Measurements from ENCODE around the gene NDST3. TPM values are rescaled to one million over a fixed set of nuclear protein-coding genes. Genes with fewer than 3 reads are reported as not detected.

Gene NDST3
- total and polyA plus RNA-seq, 2 of the 13 experiments (the other 11 are each of a cell fraction or from before 2014, with no cell fraction given) = not detected

DNA sequence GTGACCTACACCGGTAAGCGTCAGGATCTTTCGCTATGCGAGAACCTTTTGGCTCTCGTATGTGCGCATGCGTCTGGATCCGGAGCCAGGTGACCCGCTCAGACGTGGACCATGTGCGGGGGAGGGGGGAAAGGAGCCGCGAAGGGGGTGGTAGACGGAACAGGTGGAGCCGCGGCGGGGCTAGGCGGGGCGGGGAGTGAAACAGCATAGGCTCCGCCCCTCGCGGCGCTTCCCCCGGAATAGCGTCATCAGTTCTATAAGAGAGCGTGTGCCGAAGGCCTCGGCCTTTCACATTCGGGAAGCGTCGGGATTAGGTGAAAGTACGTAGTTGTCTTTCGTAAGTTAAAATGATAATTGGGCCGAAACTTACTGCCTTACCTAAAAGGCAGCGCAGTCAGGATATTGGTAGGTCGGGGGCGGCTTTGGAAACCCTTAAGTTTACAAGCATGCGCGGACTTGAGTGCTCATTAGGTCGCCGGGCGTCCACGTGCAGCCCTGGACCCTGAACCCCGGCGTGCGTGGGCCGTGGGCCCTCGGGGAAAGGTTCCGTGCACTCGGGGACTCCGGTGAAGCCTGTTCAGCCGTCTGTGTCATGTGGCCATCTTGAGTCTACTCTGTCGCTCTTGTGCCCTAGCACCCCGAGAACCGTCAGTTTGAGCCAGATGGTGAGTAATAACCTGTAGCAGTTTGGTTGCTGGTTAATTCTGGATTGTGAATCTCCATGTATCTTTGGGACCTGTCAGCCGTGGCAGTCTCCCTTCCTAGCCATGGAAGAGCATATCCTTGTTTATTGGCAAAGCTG, 244.4 kb downstream of the NDST3 start (continued):
- TF ChIP-seq, protein P1, sequence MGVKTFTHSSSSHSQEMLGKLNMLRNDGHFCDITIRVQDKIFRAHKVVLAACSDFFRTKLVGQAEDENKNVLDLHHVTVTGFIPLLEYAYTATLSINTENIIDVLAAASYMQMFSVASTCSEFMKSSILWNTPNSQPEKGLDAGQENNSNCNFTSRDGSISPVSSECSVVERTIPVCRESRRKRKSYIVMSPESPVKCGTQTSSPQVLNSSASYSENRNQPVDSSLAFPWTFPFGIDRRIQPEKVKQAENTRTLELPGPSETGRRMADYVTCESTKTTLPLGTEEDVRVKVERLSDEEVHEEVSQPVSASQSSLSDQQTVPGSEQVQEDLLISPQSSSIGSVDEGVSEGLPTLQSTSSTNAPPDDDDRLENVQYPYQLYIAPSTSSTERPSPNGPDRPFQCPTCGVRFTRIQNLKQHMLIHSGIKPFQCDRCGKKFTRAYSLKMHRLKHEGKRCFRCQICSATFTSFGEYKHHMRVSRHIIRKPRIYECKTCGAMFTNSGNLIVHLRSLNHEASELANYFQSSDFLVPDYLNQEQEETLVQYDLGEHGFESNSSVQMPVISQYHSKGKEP (CRISPR knock-in tag; IDR thresholded peaks at IDR 0.05) = peak; percentile 87
- TF ChIP-seq, protein P2, sequence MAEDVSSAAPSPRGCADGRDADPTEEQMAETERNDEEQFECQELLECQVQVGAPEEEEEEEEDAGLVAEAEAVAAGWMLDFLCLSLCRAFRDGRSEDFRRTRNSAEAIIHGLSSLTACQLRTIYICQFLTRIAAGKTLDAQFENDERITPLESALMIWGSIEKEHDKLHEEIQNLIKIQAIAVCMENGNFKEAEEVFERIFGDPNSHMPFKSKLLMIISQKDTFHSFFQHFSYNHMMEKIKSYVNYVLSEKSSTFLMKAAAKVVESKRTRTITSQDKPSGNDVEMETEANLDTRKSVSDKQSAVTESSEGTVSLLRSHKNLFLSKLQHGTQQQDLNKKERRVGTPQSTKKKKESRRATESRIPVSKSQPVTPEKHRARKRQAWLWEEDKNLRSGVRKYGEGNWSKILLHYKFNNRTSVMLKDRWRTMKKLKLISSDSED (CRISPR knock-in tag; IDR thresholded peaks at IDR 0.05) = no peak
- peak; percentile 80; the same call in 1 of the 2 replicates for TF ChIP-seq TEAD2 (CRISPR knock-in tag; IDR thresholded peaks at IDR 0.05)
- TF ChIP-seq SOX5 (CRISPR knock-in tag; IDR thresholded peaks at IDR 0.05; ENCODE audit: borderline replicate concordance) = peak; percentile 59
- TF ChIP-seq, protein P3, sequence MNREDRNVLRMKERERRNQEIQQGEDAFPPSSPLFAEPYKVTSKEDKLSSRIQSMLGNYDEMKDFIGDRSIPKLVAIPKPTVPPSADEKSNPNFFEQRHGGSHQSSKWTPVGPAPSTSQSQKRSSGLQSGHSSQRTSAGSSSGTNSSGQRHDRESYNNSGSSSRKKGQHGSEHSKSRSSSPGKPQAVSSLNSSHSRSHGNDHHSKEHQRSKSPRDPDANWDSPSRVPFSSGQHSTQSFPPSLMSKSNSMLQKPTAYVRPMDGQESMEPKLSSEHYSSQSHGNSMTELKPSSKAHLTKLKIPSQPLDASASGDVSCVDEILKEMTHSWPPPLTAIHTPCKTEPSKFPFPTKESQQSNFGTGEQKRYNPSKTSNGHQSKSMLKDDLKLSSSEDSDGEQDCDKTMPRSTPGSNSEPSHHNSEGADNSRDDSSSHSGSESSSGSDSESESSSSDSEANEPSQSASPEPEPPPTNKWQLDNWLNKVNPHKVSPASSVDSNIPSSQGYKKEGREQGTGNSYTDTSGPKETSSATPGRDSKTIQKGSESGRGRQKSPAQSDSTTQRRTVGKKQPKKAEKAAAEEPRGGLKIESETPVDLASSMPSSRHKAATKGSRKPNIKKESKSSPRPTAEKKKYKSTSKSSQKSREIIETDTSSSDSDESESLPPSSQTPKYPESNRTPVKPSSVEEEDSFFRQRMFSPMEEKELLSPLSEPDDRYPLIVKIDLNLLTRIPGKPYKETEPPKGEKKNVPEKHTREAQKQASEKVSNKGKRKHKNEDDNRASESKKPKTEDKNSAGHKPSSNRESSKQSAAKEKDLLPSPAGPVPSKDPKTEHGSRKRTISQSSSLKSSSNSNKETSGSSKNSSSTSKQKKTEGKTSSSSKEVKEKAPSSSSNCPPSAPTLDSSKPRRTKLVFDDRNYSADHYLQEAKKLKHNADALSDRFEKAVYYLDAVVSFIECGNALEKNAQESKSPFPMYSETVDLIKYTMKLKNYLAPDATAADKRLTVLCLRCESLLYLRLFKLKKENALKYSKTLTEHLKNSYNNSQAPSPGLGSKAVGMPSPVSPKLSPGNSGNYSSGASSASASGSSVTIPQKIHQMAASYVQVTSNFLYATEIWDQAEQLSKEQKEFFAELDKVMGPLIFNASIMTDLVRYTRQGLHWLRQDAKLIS (CRISPR knock-in tag; IDR thresholded peaks at IDR 0.05) = peak; percentile 93; the same call in 1 of the 2 replicates
- TF ChIP-seq MAFK (conservative IDR thresholded peaks at IDR 0.05 in 1 of 2, IDR thresholded peaks at IDR 0.05 in 1 of 2; ENCODE audit: low read length in 2 of 2) = no peak
- no peak for TF ChIP-seq ZSCAN31 (CRISPR knock-in tag; IDR thresholded peaks at IDR 0.05; ENCODE audit: low read depth)
- TF ChIP-seq MIER3 (CRISPR knock-in tag; IDR thresholded peaks at IDR 0.05; ENCODE audit: borderline replicate concordance) = no peak
- TF ChIP-seq, protein P4, sequence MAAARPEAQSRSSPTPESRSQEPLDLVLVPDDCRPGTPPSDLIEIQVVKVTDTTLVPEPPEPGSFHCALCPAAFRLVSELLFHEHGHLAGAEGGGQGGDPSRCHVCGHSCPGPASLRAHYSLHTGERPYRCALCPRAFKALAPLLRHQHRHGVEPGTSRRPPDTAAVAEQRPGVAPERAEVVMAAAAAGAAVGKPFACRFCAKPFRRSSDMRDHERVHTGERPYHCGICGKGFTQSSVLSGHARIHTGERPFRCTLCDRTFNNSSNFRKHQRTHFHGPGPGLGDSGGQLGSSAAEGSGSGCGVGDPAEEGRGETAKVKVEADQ (CRISPR knock-in tag; IDR thresholded peaks at IDR 0.05; ENCODE audit: borderline replicate concordance) = peak; percentile 61
- TF ChIP-seq, protein P5, sequence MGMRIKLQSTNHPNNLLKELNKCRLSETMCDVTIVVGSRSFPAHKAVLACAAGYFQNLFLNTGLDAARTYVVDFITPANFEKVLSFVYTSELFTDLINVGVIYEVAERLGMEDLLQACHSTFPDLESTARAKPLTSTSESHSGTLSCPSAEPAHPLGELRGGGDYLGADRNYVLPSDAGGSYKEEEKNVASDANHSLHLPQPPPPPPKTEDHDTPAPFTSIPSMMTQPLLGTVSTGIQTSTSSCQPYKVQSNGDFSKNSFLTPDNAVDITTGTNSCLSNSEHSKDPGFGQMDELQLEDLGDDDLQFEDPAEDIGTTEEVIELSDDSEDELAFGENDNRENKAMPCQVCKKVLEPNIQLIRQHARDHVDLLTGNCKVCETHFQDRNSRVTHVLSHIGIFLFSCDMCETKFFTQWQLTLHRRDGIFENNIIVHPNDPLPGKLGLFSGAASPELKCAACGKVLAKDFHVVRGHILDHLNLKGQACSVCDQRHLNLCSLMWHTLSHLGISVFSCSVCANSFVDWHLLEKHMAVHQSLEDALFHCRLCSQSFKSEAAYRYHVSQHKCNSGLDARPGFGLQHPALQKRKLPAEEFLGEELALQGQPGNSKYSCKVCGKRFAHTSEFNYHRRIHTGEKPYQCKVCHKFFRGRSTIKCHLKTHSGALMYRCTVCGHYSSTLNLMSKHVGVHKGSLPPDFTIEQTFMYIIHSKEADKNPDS (CRISPR knock-in tag; IDR thresholded peaks at IDR 0.05) = no peak
- no peak for TF ChIP-seq ZMYM3 (CRISPR knock-in tag; IDR thresholded peaks at IDR 0.05)
- no peak for TF ChIP-seq ZNF207 (IDR thresholded peaks at IDR 0.05; ENCODE audit: borderline replicate concordance)
- TF ChIP-seq ZFP90 (CRISPR knock-in tag; IDR thresholded peaks at IDR 0.05; ENCODE audit: borderline replicate concordance) = peak; percentile 74
- TF ChIP-seq ZKSCAN8 (CRISPR knock-in tag; IDR thresholded peaks at IDR 0.05; ENCODE audit: borderline replicate concordance) = no peak
- no peak for TF ChIP-seq MAFF (IDR thresholded peaks at IDR 0.05; ENCODE audit: low read depth, low read length)
